HG02943 (cell line): ENCODE measurements around the gene GYPA.
A peak's percentile ranks its signal among the peaks of the same experiment; 100 is the strongest.
"Not testable (repeated sequence)": the region's sequence is repeated elsewhere in the genome, so short reads cannot be mapped to it uniquely, and the experiment has no call there.

Source experiments
- ATAC-seq: cut with Tn5 transposase; IDR thresholded peaks from one replicate; pipeline ENCODE4 v1.9.1; 2021; ENCODE audit warnings: mild to moderate bottlenecking, low read depth, moderate library complexity; ENCODE audit not compliant: unreplicated experiment

The GYPA gene

GRCh38 chr4:144140594-144141295 lies at the start of gene GYPA:
TSS of gene GYPA (minus strand) at chr4:144140718. CDS start at chr4:144140635, 83 bp downstream.
- ATAC-seq = not testable (repeated sequence)

GRCh38 chr4:144190009-144190408 lies 49.5 kb upstream of the GYPA start:
- no peak for ATAC-seq

- ATAC-seq = peak; percentile 76
These were observed 48.6 kb upstream of the GYPA start for GRCh38 chr4:144189121-144189520.

- no peak for ATAC-seq
These were observed 44.6 kb upstream of the GYPA start for GRCh38 chr4:144185086-144185485.

GRCh38 chr4:144183165-144183564 lies 42.6 kb upstream of the GYPA start:
- ATAC-seq = no peak

DNA sequence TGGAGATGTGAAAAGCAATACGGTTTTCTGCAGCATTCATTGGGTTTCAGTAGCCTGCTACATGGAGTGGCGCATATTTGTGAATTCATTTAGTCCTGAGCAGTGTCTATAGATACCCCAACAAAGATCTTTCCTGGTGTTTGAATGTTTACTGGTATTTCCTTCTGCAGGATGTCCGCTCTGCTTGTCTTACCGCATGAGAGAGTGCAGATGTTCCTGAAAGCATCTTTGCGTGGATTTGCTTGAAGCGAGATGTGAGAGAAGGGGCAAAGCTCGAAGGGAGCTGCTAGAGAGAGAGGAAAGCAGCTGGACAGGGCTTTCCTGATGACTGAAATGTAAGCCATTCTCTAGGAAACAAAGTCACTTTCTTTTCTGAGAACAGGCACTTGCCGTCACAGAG lies 40.9 kb upstream of the GYPA start:
- no peak for ATAC-seq

DNA sequence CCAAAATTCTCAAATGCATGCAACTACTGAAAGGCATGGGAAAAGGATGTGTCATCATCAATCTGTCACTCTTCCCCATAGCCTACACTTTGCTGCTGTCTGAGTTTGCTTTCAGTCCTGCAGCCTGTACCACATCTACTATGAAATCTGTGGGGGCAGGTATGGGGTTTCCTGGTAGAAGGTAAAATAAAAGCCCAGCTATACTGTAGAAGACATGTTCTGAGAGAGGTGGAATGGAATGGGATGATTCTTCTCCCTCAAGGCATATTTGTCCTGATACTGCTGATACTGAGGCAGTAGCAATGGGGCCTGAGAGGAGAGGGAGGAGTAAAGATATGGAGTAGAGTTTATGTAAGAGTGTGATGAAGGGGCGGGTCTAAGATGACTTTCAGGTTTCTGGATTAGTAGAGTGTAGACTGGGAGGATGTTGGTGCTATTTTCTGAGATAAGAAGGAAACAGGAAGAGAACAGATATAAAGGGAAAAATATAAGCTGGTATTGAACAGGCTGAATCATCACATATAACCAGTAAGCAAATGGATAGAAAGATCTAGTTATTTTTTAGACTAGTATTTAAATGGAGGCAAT lies 38.7 kb upstream of the GYPA start:
- ATAC-seq = no peak

DNA sequence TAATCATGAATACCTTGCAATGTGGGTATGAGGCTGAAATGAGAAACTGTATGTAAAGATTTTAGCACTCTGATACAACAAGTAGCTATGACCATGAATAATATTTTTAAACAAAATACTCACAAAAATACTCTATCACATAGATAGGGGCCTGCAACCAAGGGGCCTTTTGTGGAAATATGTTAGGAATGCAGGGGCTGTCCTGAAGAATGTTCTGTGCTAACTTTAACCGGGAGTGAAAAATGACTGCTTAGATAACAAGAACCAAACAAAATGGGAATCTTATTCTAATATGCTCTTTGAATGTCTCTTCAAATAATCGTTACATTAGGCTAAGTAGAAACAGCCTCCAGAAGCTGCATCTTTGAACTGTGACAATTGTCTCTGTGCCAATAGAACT lies 37.9 kb upstream of the GYPA start:
- ATAC-seq = no peak

- no peak for ATAC-seq
These were observed 36.0 kb upstream of the GYPA start for GRCh38 chr4:144176476-144176875.

DNA sequence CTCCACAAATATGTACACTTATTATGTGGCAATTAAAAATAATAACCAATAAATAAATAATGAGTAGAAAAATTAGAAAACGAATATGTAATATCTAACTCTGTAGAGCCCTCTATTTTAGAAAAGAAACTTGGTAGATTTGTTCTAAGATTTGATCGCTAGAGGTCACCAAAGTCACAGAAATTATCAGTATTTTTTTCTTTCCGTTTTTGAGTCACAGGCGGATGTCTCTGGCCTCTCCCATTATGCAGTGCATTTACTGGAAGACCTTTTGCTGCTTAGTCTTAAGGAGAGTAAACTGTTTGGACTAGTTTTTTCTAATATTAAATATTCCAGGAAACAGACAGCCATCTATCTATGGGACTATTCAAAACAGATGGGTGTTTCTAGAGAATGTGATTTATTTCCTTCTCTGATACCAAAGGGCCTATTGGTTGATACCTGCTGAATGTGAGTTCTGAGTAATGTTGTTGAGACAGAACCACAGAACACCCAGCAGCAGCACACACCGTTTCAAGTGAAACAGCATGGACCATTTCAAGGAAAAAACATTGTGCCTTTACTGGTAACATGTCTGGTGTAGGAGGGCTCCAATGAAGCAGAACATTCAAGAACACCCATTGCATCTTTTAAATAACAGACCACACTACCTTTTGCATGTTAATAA lies 34.0 kb upstream of the GYPA start:
- peak; percentile 61 for ATAC-seq

DNA sequence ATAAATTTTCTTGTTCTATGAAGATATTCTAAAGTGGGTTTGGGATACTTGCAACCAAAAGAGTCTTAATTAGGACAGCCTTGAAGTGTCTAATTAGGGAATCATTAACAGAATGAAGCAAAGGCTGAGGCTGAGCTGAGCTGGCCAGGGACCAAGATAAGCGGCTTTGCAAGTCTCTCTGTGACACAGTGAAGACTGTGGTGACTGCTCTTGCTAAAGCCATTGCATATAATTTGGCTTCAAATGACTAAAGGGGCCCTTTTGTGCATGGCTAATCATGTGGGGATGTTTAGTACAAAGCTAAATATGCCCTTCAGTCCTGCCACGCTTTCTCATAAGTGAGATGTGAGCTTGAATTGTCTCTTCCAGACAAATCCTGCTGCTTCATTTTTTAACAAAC lies 31.2 kb upstream of the GYPA start:
- ATAC-seq = no peak

- ATAC-seq = no peak
These were observed 28.7 kb upstream of the GYPA start for GRCh38 chr4:144169211-144169610.

- ATAC-seq = no peak
These were observed 13.5 kb upstream of the GYPA start for GRCh38 chr4:144154044-144154443.

DNA sequence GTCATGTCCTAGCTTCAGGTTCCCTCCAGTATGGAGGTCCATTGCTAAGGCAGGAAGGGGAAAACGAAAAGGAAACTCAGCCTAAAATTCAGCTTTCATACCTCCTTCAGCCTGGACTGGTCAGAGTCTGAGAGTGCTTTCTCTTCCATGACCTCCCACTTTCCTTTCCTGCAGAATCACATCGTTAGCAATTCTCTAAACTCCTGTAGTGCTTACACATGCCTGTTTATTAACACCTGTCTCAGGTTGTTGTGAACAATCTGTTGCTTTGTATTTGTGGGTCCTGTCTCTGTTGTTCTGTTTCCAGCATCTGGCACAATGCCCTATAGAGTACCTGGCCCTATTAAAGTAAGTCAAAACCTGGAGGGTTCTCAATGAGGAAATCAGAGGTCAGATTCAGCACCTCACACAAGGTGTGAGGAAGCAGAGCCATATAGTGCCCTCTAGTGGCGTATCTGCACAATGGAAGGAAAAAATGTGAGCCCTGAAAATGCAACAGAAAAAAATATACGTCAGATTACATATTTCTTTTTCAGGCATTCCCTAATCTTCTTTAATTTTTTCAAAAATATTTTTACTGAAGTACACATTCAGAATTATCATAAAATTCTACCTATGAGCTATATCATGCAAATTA lies 2.3 kb upstream of the GYPA start:
- peak; percentile 86 for ATAC-seq

- ATAC-seq = no peak
These were observed 975 bp upstream of the GYPA start for GRCh38 chr4:144141493-144141892.

DNA sequence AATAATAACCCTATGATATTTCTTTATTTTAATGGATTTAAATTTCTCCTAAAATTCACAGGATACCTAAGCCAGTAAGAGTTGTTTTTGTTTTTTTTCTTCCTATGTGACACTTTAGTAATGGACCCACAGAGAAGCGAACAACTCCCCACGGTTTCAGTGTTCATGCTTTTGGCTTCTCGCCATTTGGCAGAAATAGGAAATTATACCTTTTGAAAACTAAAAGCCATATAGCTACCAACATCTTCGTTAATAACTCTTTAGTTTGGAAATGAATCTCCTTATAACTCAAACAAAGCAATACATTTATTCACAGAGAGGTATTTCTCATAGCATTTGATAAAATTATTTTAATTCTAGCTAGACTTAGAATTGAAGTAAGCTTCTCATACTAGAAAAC lies 527 bp downstream of the GYPA start:
- not testable (repeated sequence) for ATAC-seq

DNA sequence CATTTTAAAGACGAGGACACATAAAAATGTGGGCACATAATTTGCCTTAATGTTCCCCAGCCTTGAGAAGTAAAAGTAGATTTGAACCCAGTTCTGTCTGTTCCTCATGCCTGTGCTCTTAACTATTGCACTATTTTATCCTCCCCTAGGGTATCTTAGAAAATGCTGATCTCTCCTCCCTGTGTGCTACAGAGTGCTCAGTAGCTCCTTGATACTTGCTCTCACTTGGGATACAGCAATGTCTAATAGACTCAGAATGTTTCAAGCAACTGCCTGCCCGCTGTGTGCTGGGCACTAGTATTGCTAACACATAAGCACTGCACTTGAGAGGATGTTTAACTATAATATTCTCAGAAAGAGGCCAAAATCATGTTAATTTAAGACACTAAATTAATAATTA lies 971 bp downstream of the GYPA start:
- ATAC-seq = not testable (repeated sequence)

GRCh38 chr4:144138239-144138638 lies 2.3 kb downstream of the GYPA start:
- ATAC-seq = not testable (repeated sequence)

GRCh38 chr4:144137137-144137931 lies 3.2 kb downstream of the GYPA start:
- not testable (repeated sequence) for ATAC-seq

- not testable (repeated sequence) for ATAC-seq
These were observed 4.3 kb downstream of the GYPA start for GRCh38 chr4:144136189-144136588.
